GM12892 (cell line): ENCODE results near the gene PXK.

Experiments
- POLR2A ChIP-seq: IDR thresholded peaks from 2 replicates; pipeline ENCODE4 v1.6.1; 2011; ENCODE audit warnings: low read depth, low read length, control low read depth
- POLR2AphosphoS5 ChIP-seq: IDR thresholded peaks from 2 replicates; pipeline ENCODE4 v1.6.1; 2011; ENCODE audit warnings: low read depth, low read length, control low read depth
- TAF1 ChIP-seq: IDR thresholded peaks from 2 replicates; pipeline ENCODE4 v1.6.1; 2011; ENCODE audit warnings: low read depth, mild to moderate bottlenecking, control low read depth, low read length, borderline replicate concordance

GRCh38 chr3:58337190-58337589 is 4.5 kb downstream of the PXK start:
- no peak for TF ChIP-seq POLR2A
- no peak for TF ChIP-seq TAF1
- no peak for TF ChIP-seq POLR2AphosphoS5
